AG08396 (cell line): Measurements from ENCODE around the gene E2F1.
A peak's percentile ranks its signal among the peaks of the same experiment; 100 is the strongest.

Source experiments
- DNase-seq: peaks from one replicate; pipeline ENCODE4 v3.0.0; 2012; ENCODE audit warnings: low spot score, mixed read lengths

The E2F1 gene

GRCh38 chr20:33657704-33658095, 28.5 kb downstream of the E2F1 start:
- DNase-seq: no peak

- no peak for DNase-seq
These were observed 29.1 kb downstream of the E2F1 start for GRCh38 chr20:33656783-33657703.

GRCh38 chr20:33656010-33656782, 30.0 kb downstream of the E2F1 start:
- no peak for DNase-seq

GRCh38 chr20:33655164-33655563, 31.0 kb downstream of the E2F1 start:
- no peak for DNase-seq

GRCh38 chr20:33654680-33655161, 31.5 kb downstream of the E2F1 start:
- DNase-seq: no peak

- no peak for DNase-seq
These were observed 32.1 kb downstream of the E2F1 start for GRCh38 chr20:33653900-33654596.

- DNase-seq: peak; percentile 81
These were observed 32.8 kb downstream of the E2F1 start for GRCh38 chr20:33653218-33653899.

GRCh38 chr20:33651562-33652048, 34.6 kb downstream of the E2F1 start:
- no peak for DNase-seq

- no peak for DNase-seq
These were observed 35.2 kb downstream of the E2F1 start for GRCh38 chr20:33650753-33651561.

- no peak for DNase-seq
These were observed 36.0 kb downstream of the E2F1 start for GRCh38 chr20:33650111-33650752.

- peak; percentile 49 for DNase-seq
These were observed 36.9 kb downstream of the E2F1 start for GRCh38 chr20:33649201-33649681.

GRCh38 chr20:33648396-33649004, 37.7 kb downstream of the E2F1 start:
- DNase-seq: peak; percentile 39

GRCh38 chr20:33647603-33648395, 38.4 kb downstream of the E2F1 start:
- peak; percentile 86 for DNase-seq

GRCh38 chr20:33646959-33647602, 39.1 kb downstream of the E2F1 start:
- peak; percentile 10 for DNase-seq

- DNase-seq: no peak
These were observed 40.0 kb downstream of the E2F1 start for GRCh38 chr20:33646191-33646590.

GRCh38 chr20:33645396-33645795, 40.8 kb downstream of the E2F1 start:
- no peak for DNase-seq

- no peak for DNase-seq
These were observed 41.2 kb downstream of the E2F1 start for GRCh38 chr20:33645072-33645358.

GRCh38 chr20:33644313-33645071, 41.7 kb downstream of the E2F1 start:
- DNase-seq: no peak
